ENCODE results near the gene PLEKHG3. TPM values are rescaled to one million over a fixed set of nuclear protein-coding genes. Genes with fewer than 3 reads are reported as not detected.
A peak's percentile ranks its signal among the peaks of the same experiment; 100 is the strongest.

PLEKHG3 gene
- total RNA-seq, 1 experiment from 2014 or later = 79.5 TPM

DNA sequence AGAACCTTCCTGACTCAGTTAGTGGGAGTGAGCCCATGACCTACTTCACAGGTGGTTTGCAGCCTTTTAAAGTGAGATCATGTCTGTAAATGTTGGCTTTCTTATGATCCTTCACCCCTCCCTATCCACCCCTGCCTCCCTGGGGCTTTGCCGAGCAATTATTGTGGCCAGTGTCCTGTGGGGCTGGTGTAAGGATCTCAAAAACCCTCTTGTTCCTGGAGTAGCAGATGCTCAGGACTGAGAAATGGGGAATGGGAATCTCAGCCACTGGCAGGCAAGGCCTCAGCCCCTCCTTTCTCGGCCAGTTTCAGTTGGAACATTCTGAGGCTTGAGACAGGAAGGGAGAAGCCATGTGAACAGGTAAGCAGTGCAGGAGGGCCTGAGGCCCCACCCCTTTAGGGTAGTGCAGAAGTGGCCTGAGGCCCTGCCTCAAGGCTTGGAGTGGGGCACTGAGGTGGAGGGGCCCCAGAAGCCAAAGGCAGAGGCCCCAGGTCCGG is 53.8 kb downstream of the PLEKHG3 start:
- peaks cover 73% of the 10 kb centered on the region for H3K4me1 ChIP-seq (replicated peaks)
- DNase-seq (ENCODE audit: low read depth in 1 of 2, low spot score in 2 of 2) = no peak
- peak overlapping the region; percentile 36 for H3K27ac ChIP-seq

DNA sequence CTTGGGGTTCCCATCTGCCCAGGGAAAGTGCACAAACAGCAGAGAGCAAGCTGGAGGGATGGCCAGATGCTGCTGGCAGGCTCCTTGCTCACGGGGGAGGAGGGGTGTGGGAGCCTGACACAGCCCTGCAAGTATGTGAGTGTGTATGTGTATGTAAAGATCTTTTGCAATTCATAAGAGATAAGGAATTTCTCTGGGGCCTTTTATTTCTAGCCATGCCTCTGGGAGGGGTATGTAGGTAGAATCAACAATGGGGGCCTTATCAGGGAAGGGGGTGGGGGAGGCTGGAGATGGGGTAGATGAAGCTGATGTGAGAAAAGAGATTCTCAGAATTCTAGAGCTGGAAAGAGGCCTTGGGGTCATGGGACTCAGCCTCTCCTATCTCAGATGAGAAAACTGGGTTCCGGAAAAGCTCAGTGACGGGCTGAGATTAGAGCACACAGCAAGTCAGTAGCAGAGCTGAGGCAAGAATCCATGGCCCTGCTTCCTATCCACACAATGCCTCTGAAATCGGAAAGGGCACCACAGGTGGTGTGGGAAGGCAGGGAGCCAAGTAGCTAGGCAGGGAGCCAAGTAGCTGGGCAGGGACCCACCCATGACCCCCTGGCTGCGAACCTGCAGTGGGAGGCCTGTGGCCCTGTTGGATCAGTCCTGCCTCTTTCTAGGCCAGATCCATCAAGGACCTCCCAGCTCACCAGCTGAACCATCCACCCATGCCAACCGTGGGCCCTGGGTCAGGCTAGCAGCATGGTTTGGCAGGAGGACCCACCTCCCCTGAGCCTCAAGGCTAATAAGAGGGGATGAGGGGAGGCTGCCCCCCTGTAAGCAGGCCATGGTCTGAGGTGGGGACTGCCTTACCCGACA is 54.7 kb downstream of the PLEKHG3 start:
- H3K4me1 ChIP-seq (replicated peaks) = peaks cover 81% of the 10 kb centered on the region
- peak; percentile 64 to 70 for DNase-seq (ENCODE audit: low read depth in 1 of 2, low spot score in 2 of 2)
- H3K36me3 ChIP-seq = no peaks in the 10 kb centered on the region
- H3K27ac ChIP-seq = peak overlapping the region; percentile 52
- H3K9me3 ChIP-seq (replicated peaks) = no peaks in the 10 kb centered on the region
- no peaks in the 10 kb centered on the region for H3K27me3 ChIP-seq (replicated peaks)
- no peak overlapping the region for H3K4me3 ChIP-seq

More for the DNA sequence above, 53.8 kb downstream of the PLEKHG3 start:
- H3K4me3 ChIP-seq = no peak overlapping the region
- no peaks in the 10 kb centered on the region for H3K36me3 ChIP-seq
- no peaks in the 10 kb centered on the region for H3K9me3 ChIP-seq (replicated peaks)
- no peaks in the 10 kb centered on the region for H3K27me3 ChIP-seq (replicated peaks)

DNA sequence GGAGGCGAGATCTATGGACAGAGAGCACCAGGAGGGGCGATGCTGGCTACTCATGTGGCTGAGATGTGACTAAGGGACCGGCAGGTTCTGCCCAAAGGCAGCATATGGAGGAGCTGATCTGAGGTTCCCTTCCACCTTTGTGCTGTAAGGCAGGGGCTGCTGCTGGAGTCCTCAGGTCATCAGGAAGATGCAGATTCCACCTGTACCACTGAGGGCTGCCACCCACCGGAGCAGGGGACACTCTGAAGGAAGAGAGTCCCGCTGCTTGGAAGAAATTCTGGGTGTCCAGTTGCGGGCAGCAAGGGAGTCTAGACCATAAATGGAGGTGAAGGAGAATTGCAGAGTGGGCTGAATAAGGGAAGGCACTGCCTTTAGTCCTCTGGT is 55.3 kb downstream of the PLEKHG3 start:
- DNase-seq (ENCODE audit: low read depth in 1 of 2, low spot score in 2 of 2) = no peak
- Histone ChIP-seq H3K27ac (peak overlapping the region; percentile 52; the same call in 1 of the 2 replicates), H3K27me3 (replicated peaks) (no peaks in the 10 kb centered on the region), H3K4me1 (replicated peaks) (peaks cover 88% of the 10 kb centered on the region), H3K36me3 (no peaks in the 10 kb centered on the region), H3K4me3 (no peak overlapping the region), H3K9me3 (replicated peaks) (no peaks in the 10 kb centered on the region)

GRCh38 chr14:64760146-64760755 is 56.0 kb downstream of the PLEKHG3 start:
- Histone ChIP-seq H3K36me3 (no peaks in the 10 kb centered on the region), H3K27me3 (replicated peaks) (no peaks in the 10 kb centered on the region), H3K9me3 (replicated peaks) (no peaks in the 10 kb centered on the region), H3K4me1 (replicated peaks) (peaks cover 93% of the 10 kb centered on the region), H3K4me3 (no peak overlapping the region), H3K27ac (no peak overlapping the region)
- DNase-seq (ENCODE audit: low read depth in 1 of 2, low spot score in 2 of 2) = peak; percentile 41 to 61

DNA sequence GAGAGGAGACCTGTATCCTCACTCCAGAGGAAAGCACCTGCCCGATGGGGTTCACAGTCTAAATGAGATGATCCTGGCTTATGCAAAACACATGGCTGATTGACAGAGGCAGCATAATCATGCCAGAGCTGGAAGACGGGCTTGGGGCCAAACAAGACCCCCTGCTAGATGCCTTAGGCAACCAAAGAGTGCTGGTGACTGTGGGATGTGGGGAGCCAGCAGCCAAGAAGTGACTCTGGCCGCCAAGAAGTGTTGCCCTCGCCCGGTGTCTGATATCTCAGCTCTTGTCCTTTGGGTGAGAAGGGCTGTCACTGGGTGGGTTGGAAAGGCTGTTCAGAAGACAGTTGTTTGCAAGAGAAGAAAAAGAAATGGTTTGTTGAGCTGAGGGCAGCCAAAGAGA is 56.7 kb downstream of the PLEKHG3 start:
- no peak for DNase-seq (ENCODE audit: low read depth in 1 of 2, low spot score in 2 of 2)
- H3K9me3 ChIP-seq (replicated peaks) = no peaks in the 10 kb centered on the region
- H3K27ac ChIP-seq = no peak overlapping the region
- no peak overlapping the region for H3K4me3 ChIP-seq
- H3K36me3 ChIP-seq = no peaks in the 10 kb centered on the region
- no peaks in the 10 kb centered on the region for H3K27me3 ChIP-seq (replicated peaks)
- H3K4me1 ChIP-seq (replicated peaks) = peaks cover 88% of the 10 kb centered on the region

DNA sequence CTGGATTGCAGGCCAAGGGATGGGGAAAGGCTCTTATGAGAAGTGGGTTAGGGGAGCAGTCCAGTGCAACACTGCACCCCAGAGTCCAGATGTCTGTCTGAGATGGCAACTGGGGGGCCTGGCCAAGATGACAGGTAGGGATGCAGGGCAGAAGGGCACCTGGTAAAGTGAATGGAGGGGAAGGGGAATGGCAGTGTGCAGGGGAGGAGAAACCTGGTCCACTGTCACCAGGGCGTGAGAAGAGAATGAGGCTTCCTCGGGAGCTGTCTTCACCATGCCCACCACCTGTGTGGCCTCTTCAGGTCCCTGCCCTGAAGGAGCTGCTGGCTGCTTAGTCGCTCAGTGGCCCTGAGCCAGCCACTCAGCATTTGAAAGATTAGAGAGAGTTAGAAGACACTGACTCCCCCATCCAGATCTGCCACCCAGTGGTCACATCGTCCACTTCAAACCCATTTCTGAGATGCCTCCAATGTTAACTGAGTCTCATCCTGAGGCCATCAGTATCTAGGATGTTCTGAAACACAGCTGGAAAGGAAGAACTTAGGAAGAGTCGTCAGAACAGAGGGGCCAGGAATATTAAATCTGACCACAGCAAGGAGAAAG is 57.3 kb downstream of the PLEKHG3 start:
- H3K4me3 ChIP-seq = no peak overlapping the region
- H3K27ac ChIP-seq = no peak overlapping the region
- DNase-seq (ENCODE audit: low read depth in 1 of 2, low spot score in 2 of 2) = peak in 1 of 2 experiments; percentile 31

DNA sequence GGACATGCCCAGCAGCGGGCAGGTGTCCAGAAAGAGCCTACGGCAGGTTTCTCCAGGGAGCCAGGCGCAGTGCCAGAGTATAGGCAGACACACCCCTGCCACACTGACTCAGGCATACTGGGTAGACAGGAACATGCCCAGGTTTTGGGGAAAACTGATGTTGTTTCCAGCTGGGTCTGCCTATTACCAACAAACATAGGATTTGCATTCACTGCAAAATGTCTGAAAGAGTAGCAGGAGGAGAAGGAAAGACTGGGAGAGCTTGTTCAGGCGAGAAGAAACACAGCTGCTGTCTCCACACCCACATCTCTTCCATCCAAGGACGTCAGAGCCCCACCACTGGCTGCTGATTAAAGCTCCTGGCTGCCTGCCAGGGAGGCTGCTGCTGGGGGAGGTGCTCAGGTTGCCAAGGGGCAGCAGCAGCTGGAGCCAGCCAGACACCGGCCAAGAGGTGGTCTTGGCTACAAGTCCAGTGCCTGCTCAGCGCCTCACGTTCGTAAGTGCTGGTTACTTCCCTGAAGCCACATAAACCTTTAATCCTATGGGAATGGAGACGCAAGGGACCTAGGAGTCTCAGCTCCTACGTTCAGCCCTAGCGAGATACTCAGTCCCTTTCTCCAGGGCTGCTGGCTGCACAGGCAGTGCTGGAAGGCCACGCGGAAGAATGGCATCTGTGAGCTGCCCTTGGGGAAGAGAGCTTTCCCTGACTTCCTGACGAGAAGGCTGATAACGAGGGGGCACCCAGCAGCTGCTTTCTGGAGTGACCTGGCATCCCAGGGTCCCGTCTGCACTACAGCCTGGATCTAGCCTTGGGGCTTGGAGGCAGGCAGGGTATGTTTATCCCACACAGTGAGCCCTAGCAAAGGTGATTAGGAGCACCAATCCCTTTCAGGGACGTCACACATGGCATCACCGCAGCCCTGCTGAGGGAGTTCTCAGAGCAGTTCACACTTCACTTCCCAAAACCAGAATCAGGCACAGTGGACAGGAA is 58.1 kb downstream of the PLEKHG3 start:
- Histone ChIP-seq H3K9me3 (replicated peaks) (no peaks in the 10 kb centered on the region), H3K36me3 (no peaks in the 10 kb centered on the region), H3K4me3 (no peak overlapping the region), H3K4me1 (replicated peaks) (peaks cover 75% of the 10 kb centered on the region), H3K27ac (peak overlapping the region; percentile 36; the same call in 1 of the 2 replicates), H3K27me3 (replicated peaks) (no peaks in the 10 kb centered on the region)
- peak; percentile 81 to 82 for DNase-seq (ENCODE audit: low read depth in 1 of 2, low spot score in 2 of 2)

More for the DNA sequence above, 57.3 kb downstream of the PLEKHG3 start:
- Histone ChIP-seq H3K27me3 (replicated peaks) (no peaks in the 10 kb centered on the region), H3K9me3 (replicated peaks) (no peaks in the 10 kb centered on the region), H3K36me3 (no peaks in the 10 kb centered on the region), H3K4me1 (replicated peaks) (peaks cover 81% of the 10 kb centered on the region)

DNA sequence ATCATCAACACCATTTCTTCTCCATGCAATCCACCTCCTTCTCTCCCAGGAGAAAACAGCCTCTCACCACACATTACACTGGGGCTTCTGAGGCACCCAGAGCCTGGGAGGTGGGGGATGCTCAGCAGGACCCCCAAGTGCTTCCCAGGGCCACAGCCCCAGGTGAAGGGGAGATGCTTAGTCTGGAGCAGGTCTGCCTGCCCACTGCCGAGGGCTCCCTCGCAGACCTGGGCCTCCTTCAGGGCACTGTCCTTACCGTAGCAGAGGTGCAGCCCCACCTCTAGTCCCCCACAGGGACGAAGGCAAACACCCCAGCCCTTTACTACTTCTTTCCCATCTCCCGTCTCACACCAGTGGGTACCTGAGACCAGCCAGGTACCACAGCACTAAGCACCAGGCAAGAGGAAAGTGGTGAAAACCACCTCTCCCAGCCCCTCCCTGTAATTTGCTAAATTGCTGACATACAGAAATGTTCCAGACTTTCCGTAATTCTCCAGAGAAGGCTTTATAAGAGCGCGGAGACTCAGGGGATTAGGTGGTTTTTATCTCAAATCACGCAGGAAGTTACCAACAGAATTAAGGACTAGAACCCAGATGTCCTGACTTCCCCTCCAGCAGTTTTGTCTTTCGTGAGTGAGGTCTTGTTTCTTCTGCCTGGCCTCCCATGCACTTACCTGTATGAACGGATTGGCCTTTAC is 59.0 kb downstream of the PLEKHG3 start:
- H3K27me3 ChIP-seq (replicated peaks) = no peaks in the 10 kb centered on the region
- no peaks in the 10 kb centered on the region for H3K36me3 ChIP-seq
- H3K4me3 ChIP-seq = no peak overlapping the region
- no peaks in the 10 kb centered on the region for H3K9me3 ChIP-seq (replicated peaks)
- H3K4me1 ChIP-seq (replicated peaks) = peaks cover 66% of the 10 kb centered on the region
- peak overlapping the region; percentile 36 for H3K27ac ChIP-seq
- no peak for DNase-seq (ENCODE audit: low read depth in 1 of 2, low spot score in 2 of 2)

DNA sequence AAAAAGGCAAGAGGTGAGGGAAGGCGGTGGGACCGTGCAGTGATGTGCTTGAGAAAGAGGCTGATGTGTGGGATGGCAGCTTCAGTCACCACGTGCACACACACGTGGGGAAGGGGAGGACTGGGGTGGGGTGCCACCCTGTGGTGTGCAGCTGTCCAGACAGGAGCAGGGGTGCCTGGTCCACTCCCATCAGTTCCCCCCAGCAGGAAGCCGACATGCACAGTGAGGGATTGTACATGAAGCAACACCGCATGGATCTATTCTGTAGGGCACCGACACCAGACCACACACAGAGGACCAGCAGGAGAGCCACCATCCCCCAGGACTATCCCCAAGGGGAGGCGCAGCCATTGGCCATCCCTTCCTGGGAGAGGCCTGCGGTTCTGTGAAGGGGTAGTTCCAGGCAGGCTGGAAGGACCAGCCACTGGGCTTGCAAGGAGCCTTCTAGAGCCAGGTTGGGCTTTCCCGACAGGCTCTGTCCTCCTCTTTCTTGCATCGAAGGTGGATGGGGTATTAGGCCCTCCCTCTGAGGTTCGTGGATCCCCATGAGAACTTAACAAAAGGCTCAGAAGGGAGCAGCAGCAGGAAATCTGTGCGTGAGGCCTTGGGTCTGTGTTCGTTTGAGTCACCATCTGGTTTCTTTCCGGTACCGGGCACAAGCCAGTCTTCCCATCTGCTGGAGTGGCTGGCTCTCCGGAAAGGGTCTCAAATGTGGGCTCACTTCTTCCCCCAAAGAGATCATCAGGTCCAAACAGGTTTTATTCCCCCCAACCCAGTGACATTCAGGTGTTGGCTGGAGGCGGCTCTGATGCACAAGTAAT is 59.8 kb downstream of the PLEKHG3 start:
- Histone ChIP-seq H3K4me1 (replicated peaks) (peaks cover 59% of the 10 kb centered on the region), H3K9me3 (replicated peaks) (no peaks in the 10 kb centered on the region), H3K27me3 (replicated peaks) (no peaks in the 10 kb centered on the region), H3K36me3 (no peaks in the 10 kb centered on the region), H3K4me3 (peak overlapping the region; percentile 3; the same call in 1 of the 2 replicates), H3K27ac (peak overlapping the region; percentile 82)
- DNase-seq (ENCODE audit: low read depth in 1 of 2, low spot score in 2 of 2) = peak; percentile 97

GRCh38 chr14:64764641-64765520 is 60.7 kb downstream of the PLEKHG3 start:
- DNase-seq (ENCODE audit: low read depth in 1 of 2, low spot score in 2 of 2) = peak; percentile 91 to 93
- H3K27ac ChIP-seq = peak overlapping the region; percentile 82
- no peaks in the 10 kb centered on the region for H3K27me3 ChIP-seq (replicated peaks)
- peak overlapping the region; percentile 3; the same call in 1 of the 2 replicates for H3K4me3 ChIP-seq
- H3K36me3 ChIP-seq = no peaks in the 10 kb centered on the region
- peaks cover 50% of the 10 kb centered on the region for H3K4me1 ChIP-seq (replicated peaks)
- no peaks in the 10 kb centered on the region for H3K9me3 ChIP-seq (replicated peaks)

GRCh38 chr14:64765740-64766302 is 61.6 kb downstream of the PLEKHG3 start:
- H3K4me3 ChIP-seq = no peak overlapping the region
- DNase-seq (ENCODE audit: low read depth in 1 of 2, low spot score in 2 of 2) = no peak
- H3K4me1 ChIP-seq (replicated peaks) = peaks cover 44% of the 10 kb centered on the region
- no peak overlapping the region for H3K27ac ChIP-seq
- H3K36me3 ChIP-seq = no peaks in the 10 kb centered on the region
- no peaks in the 10 kb centered on the region for H3K9me3 ChIP-seq (replicated peaks)
- no peaks in the 10 kb centered on the region for H3K27me3 ChIP-seq (replicated peaks)
